HEK293T (cell line): ENCODE measurements around the gene EZR.
A peak's percentile ranks its signal among the peaks of the same experiment; 100 is the strongest.

Experiments
- CTCF ChIA-PET: fragments of 350-600 bp; formaldehyde crosslinking; extraction: SDS; loops from one replicate; lab custom pipeline; 2021; ENCODE audit warnings: antibody characterized with exemption, inconsistent platforms; lab: Yijun Ruan, JAX
- POLR2A ChIA-PET: fragments of 350-600 bp; formaldehyde crosslinking; extraction: SDS; loops from one replicate; lab custom pipeline; 2020; ENCODE audit warnings: antibody characterized with exemption, inconsistent platforms; lab: Yijun Ruan, JAX
- DNase-seq: peaks from one replicate; pipeline ENCODE4 v3.0.0; 2012; ENCODE audit warnings: mixed read lengths; ENCODE audit errors: extremely low spot score
- ARNT ChIP-seq: fragments of 450-650 bp; IDR thresholded peaks from 2 replicates; pipeline ENCODE4 v1.6.1; 2017; ENCODE audit warnings: mild to moderate bottlenecking
- BHLHE40 ChIP-seq: fragments of 450-650 bp; IDR thresholded peaks from 2 replicates; pipeline ENCODE4 v1.6.1; 2016; ENCODE audit warnings: mild to moderate bottlenecking, moderate library complexity, borderline replicate concordance
- CTBP1 ChIP-seq: fragments of 450-650 bp; IDR thresholded peaks from 2 replicates; pipeline ENCODE4 v1.6.1; 2016; ENCODE audit warnings: borderline replicate concordance
- ELF4 ChIP-seq: fragments of 450-650 bp; IDR thresholded peaks from 2 replicates; pipeline ENCODE4 v1.6.1; 2017; ENCODE audit warnings: antibody characterized with exemption
- FOXA1 ChIP-seq: fragments of 450-650 bp; IDR thresholded peaks from 2 replicates; pipeline ENCODE4 v1.6.1; 2016; ENCODE audit warnings: mild to moderate bottlenecking
- FOXK2 ChIP-seq: fragments of 450-650 bp; IDR thresholded peaks from 2 replicates; pipeline ENCODE4 v1.6.1; 2016; ENCODE audit warnings: mild to moderate bottlenecking
- FOXM1 ChIP-seq: fragments of 450-650 bp; IDR thresholded peaks from 2 replicates; pipeline ENCODE4 v1.6.1; 2017; ENCODE audit warnings: mild to moderate bottlenecking, borderline replicate concordance
- HDGF ChIP-seq: fragments of 450-650 bp; IDR thresholded peaks from 2 replicates; pipeline ENCODE4 v1.6.1; 2017; ENCODE audit warnings: antibody characterized with exemption, borderline replicate concordance
- L3MBTL2 ChIP-seq: fragments of 450-650 bp; conservative IDR thresholded peaks from 2 replicates; pipeline ENCODE4 v1.6.1; 2016; ENCODE audit warnings: mild to moderate bottlenecking
- LEF1 ChIP-seq: fragments of 450-650 bp; IDR thresholded peaks from 2 replicates; pipeline ENCODE4 v1.6.1; 2017; ENCODE audit warnings: mild to moderate bottlenecking, borderline replicate concordance
- NFRKB ChIP-seq: fragments of 450-650 bp; IDR thresholded peaks from 2 replicates; pipeline ENCODE4 v1.6.1; 2016; ENCODE audit warnings: mild to moderate bottlenecking, moderate library complexity
- PKNOX1 ChIP-seq: fragments of 450-650 bp; IDR thresholded peaks from 2 replicates; pipeline ENCODE4 v1.6.1; 2016
- SP1 ChIP-seq: fragments of 450-650 bp; IDR thresholded peaks from 2 replicates; pipeline ENCODE4 v1.6.1; 2017
- SUZ12 ChIP-seq: fragments of 450-650 bp; IDR thresholded peaks from 2 replicates; pipeline ENCODE4 v1.6.1; 2016; ENCODE audit warnings: mild to moderate bottlenecking
- TARDBP ChIP-seq: fragments of 450-650 bp; IDR thresholded peaks from 2 replicates; pipeline ENCODE4 v1.6.1; 2016
- ZNF384 ChIP-seq: fragments of 450-650 bp; IDR thresholded peaks from 2 replicates; pipeline ENCODE4 v1.6.1; 2016

Gene EZR

GRCh38 chr6:158860279-158860865 is 41.2 kb upstream of the EZR start:
- CTCF ChIA-PET = no interaction called here
- TF ChIP-seq SP1 (no peak), PKNOX1 (no peak), SUZ12 (no peak), L3MBTL2 (no peak), FOXA1 (no peak), BHLHE40 (no peak), TARDBP (no peak), HDGF (no peak), LEF1 (no peak), ZNF384 (no peak), NFRKB (no peak), FOXM1 (no peak), CTBP1 (no peak)
- POLR2A ChIA-PET = no interaction called here
- DNase-seq = no peak

GRCh38 chr6:158856261-158856660 is 37.1 kb upstream of the EZR start:
- POLR2A ChIA-PET = interaction anchor here (0.6 kb wide), 1 partner anchor 13 kb away, joined by 3 read pairs; no protein-coding TSS in a partner anchor
- CTCF ChIA-PET = no interaction called here
- TF ChIP-seq ELF4 (no peak), HDGF (no peak), PKNOX1 (no peak), FOXM1 (no peak), ZNF384 (no peak), SUZ12 (no peak), NFRKB (no peak), L3MBTL2 (no peak), CTBP1 (no peak), BHLHE40 (no peak), ARNT (no peak), SP1 (no peak), TARDBP (no peak), FOXA1 (no peak), LEF1 (no peak), FOXK2 (no peak)
- DNase-seq = no peak

- TF ChIP-seq FOXM1 = no peak
- TF ChIP-seq ELF4 = no peak
- no peak for TF ChIP-seq ARNT
- no peak for TF ChIP-seq ZNF384
- TF ChIP-seq FOXA1 = no peak
- no peak for TF ChIP-seq HDGF
- no peak for TF ChIP-seq FOXK2
- no peak for TF ChIP-seq L3MBTL2
- no peak for TF ChIP-seq CTBP1
- no peak for TF ChIP-seq SP1
- TF ChIP-seq TARDBP = no peak
- TF ChIP-seq BHLHE40 = no peak
- no peak for TF ChIP-seq LEF1
- TF ChIP-seq PKNOX1 = no peak
- no peak for TF ChIP-seq SUZ12
- no peak for TF ChIP-seq NFRKB
- DNase-seq = no peak
- POLR2A ChIA-PET = interaction anchor here (1.6 to 2.3 kb wide), 2 partner anchors 9 to 15 kb away, joined by 6 to 10 read pairs; no protein-coding TSS in a partner anchor
- CTCF ChIA-PET = no interaction called here
Observed at GRCh38 chr6:158854214-158855101, 35.3 kb upstream of the EZR start.

GRCh38 chr6:158853880-158854213 is 34.7 kb upstream of the EZR start:
- POLR2A ChIA-PET = interaction anchor here (1.6 to 2.3 kb wide), 2 partner anchors 10 to 16 kb away, joined by 6 to 10 read pairs; no protein-coding TSS in a partner anchor
- CTCF ChIA-PET = no interaction called here
- no peak for TF ChIP-seq SP1
- TF ChIP-seq SUZ12 = no peak
- TF ChIP-seq ELF4 = no peak
- no peak for TF ChIP-seq FOXM1
- DNase-seq = no peak

GRCh38 chr6:158853072-158853879 is 34.1 kb upstream of the EZR start:
- ChIA-PET CTCF (no interaction called here), POLR2A (interaction anchor here (0.9 to 2.3 kb wide), 3 partner anchors 10 to 34 kb away, joined by 3 to 10 read pairs (median 6); partner anchors contain the start of gene EZR)
- DNase-seq = peak; percentile 61
- TF ChIP-seq L3MBTL2 (peak; percentile 42; the same call in 1 of the 2 replicates), HDGF (no peak)
